NB4 (cell line): ENCODE data around the gene NMUR1.

Source experiments
- DNase-seq: peaks from one replicate; pipeline ENCODE4 v3.0.0; 2010; ENCODE audit warnings: low read depth
- H3K4me3 ChIP-seq: one replicate; pipeline ENCODE4 v1.5.1; 2011; ENCODE audit warnings: mild to moderate bottlenecking, low read depth, low read length, moderate library complexity
- CTCF ChIP-seq: IDR thresholded peaks from one replicate; pipeline ENCODE4 v1.5.1; 2012; ENCODE audit warnings: low read depth, low read length
- MAX ChIP-seq: IDR thresholded peaks from 2 replicates; pipeline ENCODE4 v1.6.1; 2011; ENCODE audit warnings: low read depth, low read length
- MYC ChIP-seq: IDR thresholded peaks from 2 replicates; pipeline ENCODE4 v1.6.1; 2011; ENCODE audit warnings: low read depth, low read length
- POLR2A ChIP-seq: IDR thresholded peaks from 2 replicates; pipeline ENCODE4 v1.6.1; 2011; ENCODE audit warnings: mild to moderate bottlenecking; ENCODE audit not compliant: insufficient read length; ENCODE audit errors: extremely low read depth

NMUR1 gene

GRCh38 chr2:231479455-231479854 is 50.8 kb downstream of the NMUR1 start:
- TF ChIP-seq POLR2A (no peak), CTCF (no peak)
- DNase-seq, result no peak
- no peak overlapping the region for H3K4me3 ChIP-seq

- no peak for DNase-seq
- H3K4me3 ChIP-seq, result no peak overlapping the region
- no peak for TF ChIP-seq CTCF
Measured at GRCh38 chr2:231476920-231477319, 53.3 kb downstream of the NMUR1 start.

GRCh38 chr2:231475965-231476364 is 54.3 kb downstream of the NMUR1 start:
- H3K4me3 ChIP-seq, result no peak overlapping the region
- TF ChIP-seq MAX (no peak), MYC (no peak), CTCF (no peak), POLR2A (no peak)
- no peak for DNase-seq
